ENCODE measurements around the gene OTOF. TPM values are rescaled to one million over a fixed set of nuclear protein-coding genes. Genes with fewer than 3 reads are reported as not detected.

The OTOF gene
- polyA plus RNA-seq, 2 donors, result 0.04 to 0.20 TPM

GRCh38 chr2:26506279-26506678 lies 28.4 kb upstream of the OTOF start:
- H3K4me3 ChIP-seq (ENCODE audit: low read depth in 1 of 2, low read length in 2 of 2), result no peak overlapping the region
- peaks cover 0 to 5% of the 10 kb centered on the region in 2 donors for H3K4me1 ChIP-seq (ENCODE audit: control insufficient read depth in 2 of 2, insufficient read depth in 2 of 2, low read length in 1 of 2)
- no peaks in the 10 kb centered on the region for H3K9me3 ChIP-seq (ENCODE audit: control insufficient read depth in 2 of 2, insufficient read depth in 1 of 2, low read depth in 1 of 2, low read length in 1 of 2)
- 71 to 87% methylated on average over 4 of the region's 4 CpGs for WGBS, 2 donors
- no peaks in the 10 kb centered on the region for H3K27me3 ChIP-seq (ENCODE audit: control insufficient read depth in 1 of 2, insufficient read depth in 2 of 2, low read length in 2 of 2)
- no peaks in the 10 kb centered on the region for H3K36me3 ChIP-seq (ENCODE audit: control insufficient read depth in 2 of 2, insufficient read depth in 2 of 2, low read length in 1 of 2)
- no peak overlapping the region for H3K27ac ChIP-seq (ENCODE audit: low read depth in 2 of 2, low read length in 1 of 2)

- Histone ChIP-seq H3K27ac (ENCODE audit: low read depth in 2 of 2, low read length in 1 of 2) (no peak overlapping the region), H3K27me3 (ENCODE audit: control insufficient read depth in 1 of 2, insufficient read depth in 2 of 2, low read length in 2 of 2) (no peaks in the 10 kb centered on the region), H3K4me1 (ENCODE audit: control insufficient read depth in 2 of 2, insufficient read depth in 2 of 2, low read length in 1 of 2) (peaks cover 0 to 5% of the 10 kb centered on the region in 2 donors), H3K36me3 (ENCODE audit: control insufficient read depth in 2 of 2, insufficient read depth in 2 of 2, low read length in 1 of 2) (no peaks in the 10 kb centered on the region), H3K9me3 (ENCODE audit: control insufficient read depth in 2 of 2, insufficient read depth in 1 of 2, low read depth in 1 of 2, low read length in 1 of 2) (no peaks in the 10 kb centered on the region), H3K4me3 (ENCODE audit: low read depth in 1 of 2, low read length in 2 of 2) (no peak overlapping the region)
- WGBS, 2 donors, result 52 to 57% methylated on average over 13 of the region's 13 CpGs
Measured at GRCh38 chr2:26504002-26504401, 26.1 kb upstream of the OTOF start.

GRCh38 chr2:26503231-26503880 lies 25.4 kb upstream of the OTOF start:
- Histone ChIP-seq H3K4me3 (ENCODE audit: low read depth in 1 of 2, low read length in 2 of 2) (peak overlapping the region in 1 of 2 donors; percentile 43), H3K9me3 (ENCODE audit: control insufficient read depth in 2 of 2, insufficient read depth in 1 of 2, low read depth in 1 of 2, low read length in 1 of 2) (no peaks in the 10 kb centered on the region), H3K27me3 (ENCODE audit: control insufficient read depth in 1 of 2, insufficient read depth in 2 of 2, low read length in 2 of 2) (no peaks in the 10 kb centered on the region), H3K36me3 (ENCODE audit: control insufficient read depth in 2 of 2, insufficient read depth in 2 of 2, low read length in 1 of 2) (no peaks in the 10 kb centered on the region), H3K27ac (ENCODE audit: low read depth in 2 of 2, low read length in 1 of 2) (no peak overlapping the region), H3K4me1 (ENCODE audit: control insufficient read depth in 2 of 2, insufficient read depth in 2 of 2, low read length in 1 of 2) (peaks cover 0 to 5% of the 10 kb centered on the region in 2 donors)
- 2 to 4% methylated on average over 39 to 41 of the region's 41 CpGs for WGBS, 2 donors

GRCh38 chr2:26500406-26500805 lies 22.5 kb upstream of the OTOF start:
- Histone ChIP-seq H3K9me3 (ENCODE audit: control insufficient read depth in 2 of 2, insufficient read depth in 1 of 2, low read depth in 1 of 2, low read length in 1 of 2) (no peaks in the 10 kb centered on the region), H3K4me1 (ENCODE audit: control insufficient read depth in 2 of 2, insufficient read depth in 2 of 2, low read length in 1 of 2) (peaks cover 0 to 5% of the 10 kb centered on the region in 2 donors)
- WGBS, 2 donors, result 62 to 64% methylated on average over 4 of the region's 4 CpGs

GRCh38 chr2:26495705-26496297 lies 17.9 kb upstream of the OTOF start:
- H3K27ac ChIP-seq (ENCODE audit: low read depth in 2 of 2, low read length in 1 of 2), result no peak overlapping the region
- no peaks in the 10 kb centered on the region for H3K36me3 ChIP-seq (ENCODE audit: control insufficient read depth in 2 of 2, insufficient read depth in 2 of 2, low read length in 1 of 2)
- no peaks in the 10 kb centered on the region for H3K4me1 ChIP-seq (ENCODE audit: control insufficient read depth in 2 of 2, insufficient read depth in 2 of 2, low read length in 1 of 2)
- WGBS, 2 donors, result 45 to 55% methylated on average over 8 of the region's 8 CpGs
- no peaks in the 10 kb centered on the region for H3K9me3 ChIP-seq (ENCODE audit: control insufficient read depth in 2 of 2, insufficient read depth in 1 of 2, low read depth in 1 of 2, low read length in 1 of 2)
- H3K4me3 ChIP-seq (ENCODE audit: low read depth in 1 of 2, low read length in 2 of 2), result no peak overlapping the region
- H3K27me3 ChIP-seq (ENCODE audit: control insufficient read depth in 1 of 2, insufficient read depth in 2 of 2, low read length in 2 of 2), result no peaks in the 10 kb centered on the region

More at GRCh38 chr2:26500406-26500805, 22.5 kb upstream of the OTOF start:
- H3K27ac ChIP-seq (ENCODE audit: low read depth in 2 of 2, low read length in 1 of 2), result no peak overlapping the region
- no peaks in the 10 kb centered on the region for H3K36me3 ChIP-seq (ENCODE audit: control insufficient read depth in 2 of 2, insufficient read depth in 2 of 2, low read length in 1 of 2)
- no peak overlapping the region for H3K4me3 ChIP-seq (ENCODE audit: low read depth in 1 of 2, low read length in 2 of 2)
- H3K27me3 ChIP-seq (ENCODE audit: control insufficient read depth in 1 of 2, insufficient read depth in 2 of 2, low read length in 2 of 2), result no peaks in the 10 kb centered on the region

GRCh38 chr2:26494891-26495290 lies 17.0 kb upstream of the OTOF start:
- no peak overlapping the region for H3K27ac ChIP-seq (ENCODE audit: low read depth in 2 of 2, low read length in 1 of 2)
- no peaks in the 10 kb centered on the region for H3K36me3 ChIP-seq (ENCODE audit: control insufficient read depth in 2 of 2, insufficient read depth in 2 of 2, low read length in 1 of 2)
- no peaks in the 10 kb centered on the region for H3K4me1 ChIP-seq (ENCODE audit: control insufficient read depth in 2 of 2, insufficient read depth in 2 of 2, low read length in 1 of 2)
- 83 to 92% methylated on average over 8 of the region's 8 CpGs for WGBS, 2 donors
- no peak overlapping the region for H3K4me3 ChIP-seq (ENCODE audit: low read depth in 1 of 2, low read length in 2 of 2)
- no peaks in the 10 kb centered on the region for H3K27me3 ChIP-seq (ENCODE audit: control insufficient read depth in 1 of 2, insufficient read depth in 2 of 2, low read length in 2 of 2)
- H3K9me3 ChIP-seq (ENCODE audit: control insufficient read depth in 2 of 2, insufficient read depth in 1 of 2, low read depth in 1 of 2, low read length in 1 of 2), result no peaks in the 10 kb centered on the region

- Histone ChIP-seq H3K36me3 (ENCODE audit: control insufficient read depth in 2 of 2, insufficient read depth in 2 of 2, low read length in 1 of 2) (no peaks in the 10 kb centered on the region), H3K27me3 (ENCODE audit: control insufficient read depth in 1 of 2, insufficient read depth in 2 of 2, low read length in 2 of 2) (no peaks in the 10 kb centered on the region), H3K4me3 (ENCODE audit: low read depth in 1 of 2, low read length in 2 of 2) (no peak overlapping the region), H3K9me3 (ENCODE audit: control insufficient read depth in 2 of 2, insufficient read depth in 1 of 2, low read depth in 1 of 2, low read length in 1 of 2) (no peaks in the 10 kb centered on the region), H3K4me1 (ENCODE audit: control insufficient read depth in 2 of 2, insufficient read depth in 2 of 2, low read length in 1 of 2) (no peaks in the 10 kb centered on the region), H3K27ac (ENCODE audit: low read depth in 2 of 2, low read length in 1 of 2) (no peak overlapping the region)
- 97 to 100% methylated on average over 4 of the region's 4 CpGs for WGBS, 2 donors
Measured at GRCh38 chr2:26494199-26494598, 16.3 kb upstream of the OTOF start.

- Histone ChIP-seq H3K36me3 (ENCODE audit: control insufficient read depth in 2 of 2, insufficient read depth in 2 of 2, low read length in 1 of 2) (no peaks in the 10 kb centered on the region), H3K9me3 (ENCODE audit: control insufficient read depth in 2 of 2, insufficient read depth in 1 of 2, low read depth in 1 of 2, low read length in 1 of 2) (no peaks in the 10 kb centered on the region), H3K4me3 (ENCODE audit: low read depth in 1 of 2, low read length in 2 of 2) (no peak overlapping the region), H3K27ac (ENCODE audit: low read depth in 2 of 2, low read length in 1 of 2) (no peak overlapping the region), H3K4me1 (ENCODE audit: control insufficient read depth in 2 of 2, insufficient read depth in 2 of 2, low read length in 1 of 2) (no peaks in the 10 kb centered on the region), H3K27me3 (ENCODE audit: control insufficient read depth in 1 of 2, insufficient read depth in 2 of 2, low read length in 2 of 2) (no peaks in the 10 kb centered on the region)
- 89 to 91% methylated on average over 10 of the region's 10 CpGs for WGBS, 2 donors
Measured at GRCh38 chr2:26493566-26493965, 15.6 kb upstream of the OTOF start.

GRCh38 chr2:26492749-26493515 lies 15.0 kb upstream of the OTOF start:
- no peaks in the 10 kb centered on the region for H3K36me3 ChIP-seq (ENCODE audit: control insufficient read depth in 2 of 2, insufficient read depth in 2 of 2, low read length in 1 of 2)
- no peak overlapping the region for H3K27ac ChIP-seq (ENCODE audit: low read depth in 2 of 2, low read length in 1 of 2)
- WGBS, 2 donors, result 86 to 89% methylated on average over 7 of the region's 7 CpGs
- H3K4me3 ChIP-seq (ENCODE audit: low read depth in 1 of 2, low read length in 2 of 2), result no peak overlapping the region
- no peaks in the 10 kb centered on the region for H3K4me1 ChIP-seq (ENCODE audit: control insufficient read depth in 2 of 2, insufficient read depth in 2 of 2, low read length in 1 of 2)
- no peaks in the 10 kb centered on the region for H3K9me3 ChIP-seq (ENCODE audit: control insufficient read depth in 2 of 2, insufficient read depth in 1 of 2, low read depth in 1 of 2, low read length in 1 of 2)
- H3K27me3 ChIP-seq (ENCODE audit: control insufficient read depth in 1 of 2, insufficient read depth in 2 of 2, low read length in 2 of 2), result no peaks in the 10 kb centered on the region
